IPS-15b (cell line): ENCODE data around the gene DAZAP1.

Source experiments
- H3K27me3 ChIP-seq: one replicate; pipeline ENCODE4 v1.6.1; 2013; ENCODE audit warnings: low read length; ENCODE audit not compliant: control insufficient read depth, insufficient read depth
- H3K36me3 ChIP-seq: one replicate; pipeline ENCODE4 v1.6.1; 2013; ENCODE audit warnings: low read length; ENCODE audit not compliant: control insufficient read depth, insufficient read depth
- H3K4me1 ChIP-seq: one replicate; pipeline ENCODE4 v1.6.1; 2013; ENCODE audit warnings: mild to moderate bottlenecking, low read length; ENCODE audit not compliant: control insufficient read depth, insufficient read depth
- H3K4me3 ChIP-seq: one replicate; pipeline ENCODE4 v1.5.1; 2013; ENCODE audit warnings: low read depth, low read length
- H3K9ac ChIP-seq: one replicate; pipeline ENCODE4 v1.6.1; 2013; ENCODE audit warnings: low read depth, mild to moderate bottlenecking, low read length
- H3K9me3 ChIP-seq: one replicate; pipeline ENCODE4 v1.6.1; 2013; ENCODE audit warnings: mild to moderate bottlenecking, low read length; ENCODE audit not compliant: control insufficient read depth, insufficient read depth

DAZAP1 gene

GRCh38 chr19:1428738-1429391 lies 21.5 kb downstream of the DAZAP1 start:
- Histone ChIP-seq H3K9me3 (no peaks in the 10 kb centered on the region), H3K4me1 (no peaks in the 10 kb centered on the region), H3K27me3 (no peaks in the 10 kb centered on the region), H3K36me3 (peaks cover 75% of the 10 kb centered on the region), H3K9ac (no peak overlapping the region), H3K4me3 (no peak overlapping the region)

DNA sequence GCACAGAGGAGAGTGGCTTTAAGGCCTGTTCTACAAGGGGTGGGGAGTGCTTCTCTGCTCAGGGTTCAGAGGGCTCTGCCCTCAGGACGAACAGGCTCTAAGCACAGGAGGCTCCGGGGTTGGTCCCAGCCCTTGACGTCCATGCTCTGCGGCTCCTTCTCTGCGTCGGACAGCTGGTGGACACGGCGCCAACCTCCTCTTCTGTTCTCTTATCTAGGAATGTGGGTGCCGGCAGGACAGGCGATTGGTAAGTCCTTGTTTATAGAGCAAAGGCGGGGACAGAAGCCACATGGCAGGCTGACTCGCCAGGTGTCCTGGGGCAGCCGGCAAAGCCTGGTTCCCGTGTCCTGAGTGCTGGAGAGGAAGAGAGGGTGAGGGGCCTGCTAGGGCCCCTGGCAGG lies 22.4 kb downstream of the DAZAP1 start:
- H3K4me3 ChIP-seq, result no peak overlapping the region
- H3K4me1 ChIP-seq, result no peaks in the 10 kb centered on the region
- no peak overlapping the region for H3K9ac ChIP-seq
- H3K27me3 ChIP-seq, result no peaks in the 10 kb centered on the region
- H3K9me3 ChIP-seq, result no peaks in the 10 kb centered on the region
- peaks cover 79% of the 10 kb centered on the region for H3K36me3 ChIP-seq

GRCh38 chr19:1430246-1430645 lies 22.9 kb downstream of the DAZAP1 start:
- H3K27me3 ChIP-seq, result no peaks in the 10 kb centered on the region
- no peaks in the 10 kb centered on the region for H3K4me1 ChIP-seq
- H3K9me3 ChIP-seq, result no peaks in the 10 kb centered on the region
- no peak overlapping the region for H3K9ac ChIP-seq
- no peak overlapping the region for H3K4me3 ChIP-seq
- H3K36me3 ChIP-seq, result peaks cover 77% of the 10 kb centered on the region

DNA sequence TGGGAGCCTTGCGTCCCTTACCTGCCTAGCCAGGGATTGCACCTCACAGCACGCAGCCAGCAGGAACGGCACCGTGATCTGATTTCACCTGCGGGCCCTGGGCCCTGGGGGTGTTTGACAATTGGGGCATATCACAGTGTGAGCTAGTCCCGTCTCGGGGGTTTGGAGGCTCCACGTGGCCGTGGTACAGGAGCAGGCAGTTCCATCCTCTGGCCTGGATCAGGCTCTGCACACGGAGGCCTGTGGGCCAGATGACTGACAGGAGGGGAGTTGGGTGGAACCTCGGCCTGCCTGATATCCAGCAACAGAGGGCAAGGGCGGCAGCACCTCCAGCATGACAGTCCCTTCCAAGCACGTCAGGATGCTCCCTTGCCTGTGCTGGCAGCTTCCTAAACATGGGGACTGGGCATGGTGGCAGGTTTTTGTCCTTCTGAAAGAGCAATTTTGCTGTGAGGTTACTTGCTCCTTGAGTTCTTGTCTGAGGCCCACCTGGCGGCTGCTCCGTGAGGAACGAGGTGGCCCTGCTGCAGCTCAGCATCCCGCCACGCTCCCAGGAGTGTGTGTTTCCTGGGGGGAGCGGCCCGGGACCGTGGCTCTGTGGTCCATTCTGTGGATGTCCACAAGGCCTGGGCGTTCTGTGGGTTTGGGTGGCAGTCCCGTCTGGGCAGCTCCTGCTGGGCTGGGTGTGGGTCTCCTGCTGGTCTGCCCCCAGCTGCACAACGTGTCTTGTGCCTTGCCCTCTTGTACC lies 24.5 kb downstream of the DAZAP1 start:
- Histone ChIP-seq H3K4me3 (no peak overlapping the region), H3K36me3 (peaks cover 67% of the 10 kb centered on the region), H3K27me3 (no peaks in the 10 kb centered on the region), H3K9ac (no peak overlapping the region), H3K4me1 (no peaks in the 10 kb centered on the region), H3K9me3 (no peaks in the 10 kb centered on the region)

DNA sequence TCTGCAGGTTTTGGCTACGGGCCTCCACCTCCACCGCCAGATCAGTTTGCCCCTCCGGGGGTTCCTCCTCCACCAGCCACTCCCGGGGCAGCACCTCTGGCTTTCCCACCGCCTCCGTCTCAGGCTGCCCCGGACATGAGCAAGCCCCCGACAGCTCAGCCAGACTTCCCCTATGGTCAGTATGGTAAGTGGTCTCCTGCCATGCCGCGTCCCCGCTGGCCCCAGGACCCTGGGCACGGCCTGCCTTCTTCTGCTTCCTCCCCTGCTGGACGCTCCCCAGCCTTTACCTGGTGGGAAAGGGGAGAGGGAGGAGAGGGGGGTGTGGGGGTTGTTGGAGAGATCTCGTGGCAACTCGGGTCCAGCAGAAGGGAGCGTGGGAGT lies 25.1 kb downstream of the DAZAP1 start:
- Histone ChIP-seq H3K4me3 (no peak overlapping the region), H3K27me3 (no peaks in the 10 kb centered on the region), H3K9ac (no peak overlapping the region), H3K9me3 (no peaks in the 10 kb centered on the region), H3K36me3 (peaks cover 61% of the 10 kb centered on the region), H3K4me1 (no peaks in the 10 kb centered on the region)

GRCh38 chr19:1433119-1434039 lies 26.0 kb downstream of the DAZAP1 start:
- H3K4me1 ChIP-seq, result no peaks in the 10 kb centered on the region
- H3K9me3 ChIP-seq, result no peaks in the 10 kb centered on the region
- H3K4me3 ChIP-seq, result no peak overlapping the region
- no peak overlapping the region for H3K9ac ChIP-seq
- H3K27me3 ChIP-seq, result no peaks in the 10 kb centered on the region
- peaks cover 57% of the 10 kb centered on the region for H3K36me3 ChIP-seq

- Histone ChIP-seq H3K36me3 (peaks cover 53% of the 10 kb centered on the region), H3K9me3 (no peaks in the 10 kb centered on the region), H3K9ac (no peak overlapping the region), H3K4me1 (no peaks in the 10 kb centered on the region), H3K4me3 (no peak overlapping the region), H3K27me3 (no peaks in the 10 kb centered on the region)
Measured at GRCh38 chr19:1434040-1434366, 26.6 kb downstream of the DAZAP1 start.

- Histone ChIP-seq H3K9me3 (no peaks in the 10 kb centered on the region), H3K4me3 (no peak overlapping the region), H3K9ac (no peak overlapping the region), H3K27me3 (no peaks in the 10 kb centered on the region), H3K36me3 (peaks cover 50% of the 10 kb centered on the region), H3K4me1 (no peaks in the 10 kb centered on the region)
Measured at GRCh38 chr19:1434577-1435060, 27.2 kb downstream of the DAZAP1 start.

- H3K36me3 ChIP-seq, result peaks cover 53% of the 10 kb centered on the region
- no peak overlapping the region for H3K9ac ChIP-seq
Measured at GRCh38 chr19:1435378-1435989, 28.1 kb downstream of the DAZAP1 start.

GRCh38 chr19:1437609-1438008 lies 30.2 kb downstream of the DAZAP1 start:
- H3K4me1 ChIP-seq, result no peaks in the 10 kb centered on the region
- H3K4me3 ChIP-seq, result peak overlapping the region; percentile 26

More at GRCh38 chr19:1435378-1435989, 28.1 kb downstream of the DAZAP1 start:
- Histone ChIP-seq H3K9me3 (no peaks in the 10 kb centered on the region), H3K4me1 (no peaks in the 10 kb centered on the region), H3K27me3 (no peaks in the 10 kb centered on the region), H3K4me3 (no peak overlapping the region)

More at GRCh38 chr19:1437609-1438008, 30.2 kb downstream of the DAZAP1 start:
- no peak overlapping the region for H3K9ac ChIP-seq
- no peaks in the 10 kb centered on the region for H3K9me3 ChIP-seq
- no peaks in the 10 kb centered on the region for H3K27me3 ChIP-seq
- H3K36me3 ChIP-seq, result peaks cover 57% of the 10 kb centered on the region
